GM12878 (cell line): ENCODE results near the gene MAGI1. TPM values are rescaled to one million over a fixed set of nuclear protein-coding genes. Genes with fewer than 3 reads are reported as not detected.

Source experiments
- ATAC-seq: fragments of 200-7000 bp; cut with Tn5 transposase; 3 replicates; pipeline ENCODE4 v1.9.1; 2020; ENCODE audit warnings: mild to moderate bottlenecking, moderate library complexity
- BruUV-seq: library from RNA; stranded (reverse); fragments of 400-500 nt; replicated peaks from 2 replicates; lab custom pipeline; 2021; lab: Mats Ljungman, UMichigan
- CTCF ChIA-PET: fragments of 300-600 bp; sonication (Branson Sonifier 250); formaldehyde crosslinking; extraction: SDS; loops from one replicate; lab custom pipeline; 2021; ENCODE audit warnings: inconsistent platforms; lab: Yijun Ruan, JAX
- POLR2A ChIA-PET: fragments of 350-600 bp; formaldehyde crosslinking; extraction: SDS; loops from one replicate; lab custom pipeline; 2021; ENCODE audit warnings: inconsistent platforms; lab: Charles Lee
- RAD21 ChIA-PET: fragments of 300-600 bp; sonication (Branson Sonifier 250); formaldehyde crosslinking; loops from one replicate; lab custom pipeline; 2023; ENCODE audit warnings: antibody characterized with exemption; ENCODE audit not compliant: unreplicated experiment; lab: Charles Lee
- SMC1A ChIA-PET: fragments of 300-600 bp; sonication (Branson Sonifier 250); formaldehyde crosslinking; loops from one replicate; lab custom pipeline; 2023; ENCODE audit not compliant: unreplicated experiment, uncharacterized antibody; lab: Charles Lee
- DNase-seq: peaks from one replicate; pipeline ENCODE4 v3.0.0-alpha.2; 2011; ENCODE audit warnings: low read depth, low spot score
- FAIRE-seq: peaks from 3 replicates; lab custom pipeline; 2011; peaks lifted over from hg19 to GRCh38; lab: Jason Lieb, UNC
- H2AFZ ChIP-seq: 2 replicates; pipeline ENCODE4 v1.6.0; 2011; ENCODE audit warnings: low read depth, low read length, control low read depth; ENCODE audit not compliant: control insufficient read depth
- H3K27ac ChIP-seq: 2 replicates; pipeline ENCODE4 v1.5.1; 2011; ENCODE audit warnings: control low read depth; ENCODE audit not compliant: control insufficient read depth, insufficient read depth
- H3K27me3 ChIP-seq, 2 experiments: replicated peaks in 1 of 2; 2 replicates each; pipeline versions ENCODE4 v1.6.0 to v1.6.1; 2011; ENCODE audit warnings: low read length in 1 of 2; ENCODE audit not compliant: control insufficient read depth in 2 of 2, insufficient read depth in 2 of 2
- H3K36me3 ChIP-seq, 2 experiments: 2 replicates each; pipeline ENCODE4 v1.5.1; 2011; ENCODE audit warnings: low read length in 1 of 2; ENCODE audit not compliant: control insufficient read depth in 2 of 2, insufficient read depth in 2 of 2
- H3K4me1 ChIP-seq: 2 replicates; pipeline ENCODE4 v1.6.1; 2011; ENCODE audit warnings: mild to moderate bottlenecking, low read length, moderate library complexity, mixed read lengths; ENCODE audit not compliant: control insufficient read depth, insufficient read depth
- H3K4me2 ChIP-seq: 2 replicates; pipeline ENCODE4 v1.6.0; 2011; ENCODE audit warnings: control low read depth; ENCODE audit not compliant: control insufficient read depth, insufficient read depth
- H3K4me3 ChIP-seq: fragments of 200-600 bp; sonication (generic); 2 replicates; pipeline ENCODE4 v1.5.1; 2016
- H3K79me2 ChIP-seq: 2 replicates; pipeline ENCODE4 v1.6.0; 2011; ENCODE audit warnings: low read length; ENCODE audit not compliant: control insufficient read depth, insufficient read depth
- H3K9ac ChIP-seq: 2 replicates; pipeline ENCODE4 v1.8.0; 2011; ENCODE audit warnings: low read length, control low read depth, mixed read lengths; ENCODE audit not compliant: control insufficient read depth, insufficient read depth
- H3K9me3 ChIP-seq: replicated peaks from 3 replicates; pipeline ENCODE4 v1.5.1; 2011; ENCODE audit warnings: mild to moderate bottlenecking, low read length; ENCODE audit not compliant: control insufficient read depth, insufficient read depth
- H4K20me1 ChIP-seq: 2 replicates; pipeline ENCODE4 v1.6.0; 2011; ENCODE audit not compliant: control insufficient read depth, insufficient read depth
- BCL11A ChIP-seq: IDR thresholded peaks from 2 replicates; pipeline ENCODE4 v1.6.1; 2011; ENCODE audit warnings: low read depth, low read length
- BHLHE40 ChIP-seq, 2 experiments: fragments of 450-650 bp in 1 of 2; IDR thresholded peaks; 2 replicates each; pipeline ENCODE4 v1.6.1; 2011 to 2017; ENCODE audit warnings: low read depth in 2 of 2, borderline replicate concordance in 1 of 2, improper control_type of control experiment in 1 of 2, low read length in 1 of 2, mild to moderate bottlenecking in 1 of 2
- DPF2 ChIP-seq: fragments of 450-650 bp; IDR thresholded peaks from 2 replicates; pipeline ENCODE4 v1.6.1; 2017; ENCODE audit warnings: mild to moderate bottlenecking
- MLLT1 ChIP-seq: fragments of 450-650 bp; IDR thresholded peaks from 2 replicates; pipeline ENCODE4 v1.6.1; 2016; ENCODE audit warnings: mild to moderate bottlenecking
- PRDM15 ChIP-seq: fragments of 450-650 bp; formaldehyde crosslinking; IDR thresholded peaks from 2 replicates; pipeline ENCODE4 v1.4.0; 2020; ENCODE audit warnings: mild to moderate bottlenecking, moderate library complexity
- SP1 ChIP-seq: IDR thresholded peaks from one replicate; pipeline ENCODE4 v1.6.1; 2011; ENCODE audit warnings: low read depth, low read length
- ZNF217 ChIP-seq: fragments of 450-650 bp; IDR thresholded peaks from 2 replicates; pipeline ENCODE4 v1.6.1; 2017; ENCODE audit warnings: antibody characterized with exemption, mild to moderate bottlenecking
- ZNF24 ChIP-seq: fragments of 450-650 bp; IDR thresholded peaks from 2 replicates; pipeline ENCODE4 v1.6.1; 2017; ENCODE audit warnings: antibody characterized with exemption, mild to moderate bottlenecking
- WGBS: methylation state at CpG from one replicate; pipeline ENCODE4 v1.1.6; 2016; ENCODE audit warnings: low lambda C conversion rate; ENCODE audit not compliant: insufficient replicate concordance, insufficient coverage; ENCODE audit errors: missing lambda C conversion rate; 5-methylcytosine and 5-hydroxymethylcytosine counted together
- in situ Hi-C: fragments of 300-500 bp; cut with MboI; formaldehyde crosslinking; loops from 9 replicates; pipeline ENCODE4 v1.14.3; 2018; ENCODE audit warnings: mixed read lengths
- intact Hi-C: fragments of 100-400 bp; cut with micrococcal nuclease; formaldehyde crosslinking; loops from one replicate; pipeline ENCODE4 v1.14.2; 2022; ENCODE audit not compliant: unreplicated experiment
- polyA plus RNA-seq, 11 experiments: library from polyadenylated mRNA; depleted of rRNA in 4 of 11; unstranded in 6 of 11; stranded (reverse) in 5 of 11; fragments of >200 nt; fragmentation: Nextera tagmentation in 4 of 11; fragmentation: Illumina TruSeq in 1 of 11; extraction: Ambion mirVana in 4 of 11; extraction: Trizol in 1 of 11; gene quantifications; 1 replicate in 1 of 11; 2 replicates in 10 of 11; pipeline versions ENCODE4 v1.2.1 to v1.2.3, GENCODE V29; 2011 to 2016; ENCODE audit warnings: inconsistent platforms in 2 of 11, missing spikeins in 2 of 11, low read depth in 1 of 11
- total RNA-seq, 4 experiments: library from RNA; depleted of rRNA in 3 of 4; stranded (reverse); fragments of >200 nt in 3 of 4; fragmentation: Illumina TruSeq in 1 of 4; extraction: Trizol in 1 of 4; gene quantifications; 2 replicates each; pipeline versions ENCODE4 v1.2.1 to v1.2.3, GENCODE V29; 2013 to 2021
- TF ChIP-seq, protein P1 (sequence below): fragments of 450-650 bp; IDR thresholded peaks from 2 replicates; pipeline ENCODE4 v1.6.1; 2016; ENCODE audit warnings: mild to moderate bottlenecking

The MAGI1 gene
- total and polyA plus RNA-seq, 10 of the 15 experiments (the other 5 are each of a cell fraction or from before 2014, with no cell fraction given) = 0.02 to 3.3 (median 0.29) TPM; not detected in 1

- no peak for TF ChIP-seq PRDM15 (CRISPR knock-in tag)
Measured at GRCh38 chr3:65751123-65751700, 287.5 kb downstream of the MAGI1 start (continued).

DNA sequence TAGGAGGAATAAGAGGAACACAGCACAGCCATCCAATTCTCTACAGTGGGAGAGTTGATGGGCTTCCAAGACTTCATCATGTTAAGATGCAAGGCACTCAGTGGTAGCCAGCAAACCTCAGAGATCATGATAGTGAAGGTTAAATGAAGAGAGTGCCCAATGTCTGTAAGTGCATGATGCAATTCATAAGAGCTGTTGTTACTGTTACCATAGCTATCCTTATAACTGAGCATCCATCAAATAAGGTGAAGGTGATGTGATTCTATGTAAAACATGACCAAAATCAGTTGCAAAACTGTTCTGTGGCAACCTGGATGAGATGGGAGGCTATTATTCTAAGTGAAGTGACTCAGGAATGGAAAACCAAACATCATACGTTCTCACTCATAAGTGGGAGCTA is 289.7 kb downstream of the MAGI1 start:
- WGBS = 0% methylated on average over 1 of the region's 1 CpG

More for the DNA sequence above, 289.7 kb downstream of the MAGI1 start:
- Histone ChIP-seq H3K9me3 (no peaks in the 10 kb centered on the region), H3K4me1 (no peaks in the 10 kb centered on the region), H3K36me3 (no peaks in the 10 kb centered on the region), H3K27ac (no peak overlapping the region), H3K9ac (no peak overlapping the region), H3K79me2 (no peaks in the 10 kb centered on the region), H4K20me1 (no peaks in the 10 kb centered on the region; the same call in 1 of the 2 replicates), H2AFZ (no peak overlapping the region), H3K27me3 (no peaks in the 10 kb centered on the region), H3K4me3 (no peak overlapping the region), H3K4me2 (no peak overlapping the region)
- ChIA-PET POLR2A (no interaction called here), CTCF (interaction anchor here (0.6 to 4.0 kb wide), 3 partner anchors 126 to 1217 kb away, joined by 3 to 40 read pairs (median 3); no protein-coding TSS in a partner anchor), RAD21 (no interaction called here), SMC1A (interaction anchor here (3.0 kb wide), 1 partner anchor 1215 kb away, joined by 10 read pairs; no protein-coding TSS in a partner anchor)
- in situ Hi-C loops = no loop called here
- DNase-seq (no peak), ATAC-seq (no peak), FAIRE-seq (no peak)
- intact Hi-C loops = no loop called here
- BruUV-seq = no TSS peak
- TF ChIP-seq DPF2 (no peak), MLLT1 (no peak), BCL11A (no peak), ZNF24 (no peak), SP1 (no peak), BHLHE40 (IDR thresholded peaks at IDR 0.05; ENCODE audit: borderline replicate concordance in 1 of 2, low read depth in 2 of 2, low read length in 1 of 2) (no peak), ZNF217 (no peak)
- TF ChIP-seq, protein P1, sequence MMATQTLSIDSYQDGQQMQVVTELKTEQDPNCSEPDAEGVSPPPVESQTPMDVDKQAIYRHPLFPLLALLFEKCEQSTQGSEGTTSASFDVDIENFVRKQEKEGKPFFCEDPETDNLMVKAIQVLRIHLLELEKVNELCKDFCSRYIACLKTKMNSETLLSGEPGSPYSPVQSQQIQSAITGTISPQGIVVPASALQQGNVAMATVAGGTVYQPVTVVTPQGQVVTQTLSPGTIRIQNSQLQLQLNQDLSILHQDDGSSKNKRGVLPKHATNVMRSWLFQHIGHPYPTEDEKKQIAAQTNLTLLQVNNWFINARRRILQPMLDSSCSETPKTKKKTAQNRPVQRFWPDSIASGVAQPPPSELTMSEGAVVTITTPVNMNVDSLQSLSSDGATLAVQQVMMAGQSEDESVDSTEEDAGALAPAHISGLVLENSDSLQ = no peak
